ENCODE measurements around the gene ZDHHC12.
A peak's percentile ranks its signal among the peaks of the same experiment; 100 is the strongest.
"Not testable (repeated sequence)": the region's sequence is repeated elsewhere in the genome, so short reads cannot be mapped to it uniquely, and the experiment has no call there.

ZDHHC12 gene

DNA sequence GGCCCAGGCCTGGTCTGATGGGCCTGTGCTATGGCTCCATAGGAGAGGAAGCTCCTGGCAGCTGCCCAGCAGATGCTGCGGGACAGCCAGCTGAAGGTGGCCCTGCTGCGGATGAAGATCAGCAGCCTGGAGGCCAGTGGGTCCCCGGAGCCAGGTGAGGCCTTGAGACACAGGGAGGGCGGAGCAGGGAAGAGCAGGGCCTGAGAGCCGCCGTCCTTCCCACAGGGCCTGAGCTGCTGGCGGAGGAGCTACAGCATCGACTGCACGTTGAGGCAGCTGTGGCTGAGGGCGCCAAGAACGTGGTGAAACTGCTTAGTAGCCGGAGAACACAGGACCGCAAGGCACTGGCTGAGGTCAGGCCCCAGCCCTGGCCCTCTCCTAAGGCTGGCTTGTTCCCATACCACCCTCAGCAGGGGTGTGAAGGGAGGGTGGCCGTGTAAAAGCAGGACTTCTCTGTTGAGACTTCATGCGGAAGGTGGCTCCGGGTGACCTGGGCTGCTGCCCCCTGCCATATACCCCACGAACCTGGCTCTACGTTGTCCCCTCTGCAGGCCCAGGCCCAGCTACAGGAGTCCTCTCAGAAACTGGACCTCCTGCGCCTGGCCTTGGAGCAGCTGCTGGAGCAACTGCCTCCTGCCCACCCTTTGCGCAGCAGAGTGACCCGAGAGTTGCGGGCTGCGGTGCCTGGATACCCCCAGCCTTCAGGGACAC is 17.1 kb downstream of the ZDHHC12 start:
- DNase-seq = no peak

DNA sequence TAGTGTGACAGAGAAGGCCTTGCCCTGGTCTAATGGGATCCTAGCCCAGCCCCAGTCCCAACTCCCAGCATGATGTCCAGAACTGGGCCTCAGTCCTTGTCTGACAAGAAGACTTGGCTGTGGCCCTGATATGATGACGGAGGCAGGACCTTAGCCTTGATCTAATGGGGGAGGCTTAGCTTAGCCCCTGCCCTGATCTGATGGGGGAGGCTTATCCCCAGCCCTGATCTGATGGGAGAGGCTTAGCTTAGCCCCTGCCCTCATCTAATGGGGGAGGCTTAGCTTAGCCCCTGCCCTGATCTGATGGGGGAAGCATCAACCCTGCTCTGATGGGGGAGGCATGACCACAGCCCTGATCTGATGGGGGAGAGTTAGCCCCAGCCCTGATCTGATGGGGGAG is 17.9 kb downstream of the ZDHHC12 start:
- no peak for DNase-seq

DNA sequence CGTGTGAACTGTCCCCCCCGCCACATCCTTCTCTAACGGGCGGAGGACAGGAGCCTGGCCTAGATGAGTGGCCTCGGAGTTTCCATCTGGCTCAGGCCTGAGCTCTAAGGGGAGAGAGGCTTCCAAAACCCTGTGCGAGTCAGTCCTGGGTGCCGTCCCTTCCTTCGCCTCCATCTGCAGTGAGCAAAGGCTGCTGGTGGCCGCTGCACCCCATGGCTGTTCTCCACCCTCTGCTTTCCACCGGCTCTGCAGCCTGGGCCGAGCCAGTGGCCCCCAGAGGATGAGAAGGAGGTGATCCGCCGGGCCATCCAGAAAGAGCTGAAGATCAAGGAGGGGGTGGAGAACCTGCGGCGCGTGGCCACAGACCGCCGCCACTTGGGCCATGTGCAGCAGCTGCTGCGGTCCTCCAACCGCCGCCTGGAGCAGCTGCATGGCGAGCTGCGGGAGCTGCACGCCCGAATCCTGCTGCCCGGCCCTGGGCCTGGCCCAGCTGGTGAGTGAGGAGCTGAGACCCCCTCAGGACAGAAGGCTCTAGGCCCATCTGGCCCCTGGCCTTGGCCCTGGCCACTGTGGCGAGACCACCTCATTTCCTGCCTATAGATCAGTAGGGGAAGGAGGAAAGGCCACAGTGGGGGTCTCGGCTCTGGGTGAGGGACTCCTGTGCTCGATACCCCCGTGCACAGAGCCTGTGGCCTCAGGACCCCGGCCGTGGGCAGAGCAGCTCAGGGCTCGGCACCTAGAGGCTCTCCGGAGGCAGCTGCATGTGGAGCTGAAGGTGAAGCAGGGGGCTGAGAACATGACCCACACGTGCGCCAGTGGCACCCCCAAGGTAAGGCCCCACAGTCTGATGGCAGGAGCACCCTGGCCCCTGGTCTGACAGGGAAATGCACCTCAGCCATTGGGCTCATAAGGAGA is 18.6 kb downstream of the ZDHHC12 start:
- DNase-seq = no peak

DNA sequence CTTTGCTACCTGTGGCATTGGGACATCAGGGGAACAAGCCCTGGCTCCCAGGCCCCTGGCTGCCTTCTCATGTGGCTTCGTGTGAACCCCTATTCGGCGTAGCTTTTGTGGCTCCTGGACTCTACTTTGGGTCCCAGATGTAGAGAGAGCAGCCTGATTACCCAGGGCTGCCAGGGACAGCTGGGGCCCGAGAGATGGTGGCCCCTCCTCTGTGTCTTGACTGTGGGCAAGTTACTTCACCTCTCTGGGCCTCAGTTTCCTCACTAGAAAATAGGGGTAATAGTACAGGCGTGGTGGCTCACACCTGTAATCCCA is 19.6 kb downstream of the ZDHHC12 start:
- no peak for DNase-seq

DNA sequence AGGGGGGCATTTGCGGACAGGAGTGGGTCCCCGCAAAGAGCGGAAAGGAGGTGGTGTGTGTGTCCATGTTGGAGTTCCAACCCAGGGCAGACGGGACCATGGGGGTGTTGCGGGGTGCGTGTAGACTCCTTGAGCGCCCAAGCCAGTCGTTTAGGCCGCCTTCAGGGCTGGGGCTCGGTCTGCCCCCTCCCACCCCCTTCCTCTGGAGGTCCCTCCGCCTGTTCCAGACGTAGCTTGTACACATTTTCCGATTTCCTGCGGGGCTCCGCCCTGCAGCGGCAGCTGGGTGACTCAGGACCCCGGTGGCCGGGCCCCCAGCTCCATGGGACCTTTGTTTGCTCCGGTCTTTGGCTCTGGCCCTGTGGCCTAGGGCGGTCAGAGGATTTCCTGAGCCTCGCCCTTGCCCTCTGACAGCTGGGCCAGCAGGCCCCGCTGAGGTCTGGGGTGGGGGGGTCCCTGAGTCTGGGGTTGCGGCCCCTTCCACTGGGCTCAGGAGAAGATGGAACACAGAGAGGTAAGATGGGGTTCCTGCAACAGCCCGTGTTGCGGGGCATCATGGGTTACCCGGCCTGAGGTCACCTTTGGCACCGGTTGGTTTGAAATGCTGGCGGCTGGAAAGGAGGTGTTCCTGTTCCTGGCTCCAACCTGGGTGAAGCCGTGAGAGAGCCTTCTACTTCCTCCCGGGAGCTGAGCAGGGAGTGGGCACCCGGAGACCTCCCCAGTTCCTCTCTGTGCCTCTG is 20.1 kb downstream of the ZDHHC12 start:
- no peak for DNase-seq

DNA sequence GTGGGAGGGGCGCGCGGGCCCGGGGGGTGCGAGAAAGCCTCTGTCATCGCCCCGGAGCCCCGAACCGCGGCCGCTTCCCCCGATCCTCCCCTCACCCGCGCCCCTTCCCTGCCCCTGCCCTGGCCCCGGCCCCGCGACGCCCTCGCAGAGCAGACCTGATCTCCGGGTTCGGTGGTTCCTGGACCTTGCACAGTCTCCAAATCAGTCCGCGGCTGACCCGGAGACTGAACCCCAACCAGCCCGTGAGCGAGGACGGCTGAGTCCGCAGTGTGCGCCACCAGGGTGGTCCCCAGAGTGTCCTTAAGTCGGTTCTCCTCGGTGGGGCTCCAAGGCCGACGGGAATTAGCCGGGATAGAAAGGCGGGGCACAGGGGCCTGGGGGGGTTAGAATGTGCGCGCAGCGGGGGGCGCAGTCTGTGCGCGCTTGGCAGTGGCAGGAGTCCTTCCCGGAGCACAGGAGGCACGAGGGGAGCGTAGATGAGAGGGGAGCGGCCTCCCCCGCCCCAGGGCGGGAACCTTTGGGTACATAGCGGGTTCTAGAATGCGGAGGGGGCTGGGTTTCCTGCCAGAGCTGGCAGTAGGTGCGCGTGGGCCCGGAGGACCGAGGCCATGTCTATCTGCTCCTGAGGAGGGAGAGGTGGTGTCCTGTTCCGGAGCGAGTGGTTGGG is 20.8 kb downstream of the ZDHHC12 start:
- DNase-seq = peak; percentile 63

DNA sequence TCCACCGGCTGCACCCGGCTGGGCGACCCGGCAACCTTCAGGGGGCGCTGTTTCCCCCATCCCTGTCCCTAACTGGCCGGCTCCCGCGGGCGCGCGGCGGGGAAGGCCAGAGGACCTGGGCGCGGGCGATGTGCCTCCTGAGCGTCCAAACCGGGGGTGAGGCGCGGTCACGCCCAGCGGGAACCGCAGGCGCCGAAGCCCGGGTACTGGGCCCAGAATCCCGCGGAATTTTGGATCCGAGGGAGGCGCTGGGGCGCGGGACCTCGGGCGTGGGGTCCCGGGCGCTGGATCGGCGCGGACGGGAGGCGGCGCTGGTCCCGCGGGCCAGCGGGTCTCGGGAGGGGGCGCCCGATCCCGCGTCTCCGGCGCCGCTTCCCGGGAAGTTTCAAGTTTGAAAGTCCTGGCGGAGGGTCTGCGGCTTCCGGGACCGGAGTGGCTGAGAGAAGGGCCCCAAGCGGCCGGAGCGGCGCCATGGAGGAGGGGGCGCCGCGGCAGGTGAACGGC is 21.4 kb downstream of the ZDHHC12 start, which contains the start of gene PKN3:
Gene PKN3, plus strand, starts transcription at position 59 of the 504 bp plus-strand sequence. Its CDS starts 413 bp downstream, at position 472.
- DNase-seq = peak; percentile 96

DNA sequence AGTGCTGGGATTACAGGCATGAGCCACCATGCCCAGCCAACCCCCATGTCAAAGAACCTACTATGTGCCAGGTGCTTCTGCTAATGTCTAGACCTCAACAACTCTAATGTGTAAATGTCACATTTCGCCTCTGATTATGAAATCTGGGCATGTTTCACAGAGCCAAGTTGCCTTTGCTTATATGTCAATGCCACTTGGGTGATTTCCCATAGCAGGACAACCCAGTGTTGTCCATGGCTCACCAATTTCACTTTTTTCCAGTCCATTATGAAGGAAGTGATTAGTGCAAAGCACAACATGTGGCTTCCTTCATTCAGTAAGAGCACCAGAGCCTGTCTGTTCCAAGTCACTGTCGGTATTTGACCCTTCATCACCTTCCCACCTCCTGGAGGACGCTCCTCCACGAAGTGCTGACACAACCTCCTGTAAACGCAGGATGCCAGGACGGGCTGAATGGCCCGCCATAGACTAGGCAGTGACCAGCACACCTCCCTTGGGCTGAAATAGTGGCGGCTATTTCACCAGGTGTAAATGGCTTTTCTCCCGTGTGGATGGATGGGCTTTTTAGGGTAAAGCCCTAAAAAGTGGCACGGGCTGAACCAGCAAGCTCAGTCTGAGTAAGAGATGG is 22.6 kb downstream of the ZDHHC12 start:
- no peak for DNase-seq

DNA sequence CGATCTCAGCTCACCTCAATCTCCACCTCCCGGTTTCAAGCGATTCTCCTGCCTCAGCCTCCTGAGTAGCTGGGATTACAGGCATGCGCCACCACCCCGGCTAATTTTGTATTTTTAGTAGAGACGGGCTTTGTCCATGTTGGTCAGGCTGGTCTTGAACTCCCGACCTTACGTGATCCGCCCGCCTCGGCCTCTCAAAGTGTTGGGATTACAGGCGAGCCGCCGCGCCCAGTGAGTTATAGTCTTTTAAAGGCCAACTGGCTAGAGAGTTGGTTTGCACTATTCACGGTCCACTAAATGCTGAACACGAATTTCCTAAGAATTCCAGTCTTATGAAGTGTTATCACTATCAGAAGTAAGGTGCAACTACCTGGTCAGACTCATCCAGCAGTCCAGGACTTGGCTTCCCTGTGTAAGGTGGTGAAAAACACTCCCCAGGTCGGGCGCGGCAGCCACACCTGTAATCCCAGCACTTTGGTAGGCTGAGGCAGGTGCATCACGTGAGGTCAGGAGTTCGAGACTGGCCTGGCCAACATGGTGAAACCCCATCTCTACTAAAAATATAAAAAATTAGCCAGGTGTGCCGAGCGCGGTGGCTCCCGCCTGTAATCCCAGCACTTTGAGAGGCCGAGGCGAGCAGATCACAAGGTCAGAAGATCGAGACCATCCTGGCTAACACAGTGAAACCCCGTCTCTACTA is 24.7 kb downstream of the ZDHHC12 start:
- DNase-seq = not testable (repeated sequence)

DNA sequence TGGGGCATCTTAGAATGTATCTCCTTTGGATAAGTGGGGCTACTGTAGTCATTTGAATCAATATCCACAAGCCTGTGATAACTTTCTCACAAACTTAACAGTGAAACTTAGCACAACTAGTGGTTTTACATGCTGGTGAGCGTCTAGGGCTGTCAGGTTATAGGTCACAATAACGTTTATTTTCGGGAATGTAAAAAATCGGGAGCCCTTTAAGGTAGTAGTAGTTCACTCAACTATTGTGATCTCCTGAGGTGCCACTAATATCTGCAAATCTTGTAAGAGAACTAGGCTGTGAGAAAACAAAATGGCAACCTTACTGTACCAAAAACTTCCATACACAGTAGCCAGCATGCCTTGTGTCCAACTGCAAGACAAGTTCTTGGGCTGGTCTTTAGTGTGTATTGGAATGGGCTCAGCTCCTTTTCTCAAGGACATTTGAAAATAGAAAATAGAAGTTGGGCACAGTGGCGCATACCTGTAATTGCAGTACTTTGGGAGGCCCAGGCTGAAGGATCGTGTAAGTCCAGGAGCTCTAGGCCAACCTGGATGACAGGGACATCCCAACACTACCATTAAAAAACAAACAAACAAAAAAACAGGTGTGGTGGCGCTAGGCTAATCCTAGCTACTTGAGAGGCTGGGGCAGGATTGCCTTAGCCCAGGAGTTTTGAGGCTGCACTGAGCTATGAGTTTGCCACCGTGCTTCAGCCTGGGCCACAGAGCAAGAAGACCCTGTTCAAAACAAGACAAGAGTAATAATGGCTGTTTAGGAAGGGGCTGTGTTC is 26.8 kb downstream of the ZDHHC12 start:
- DNase-seq = no peak

DNA sequence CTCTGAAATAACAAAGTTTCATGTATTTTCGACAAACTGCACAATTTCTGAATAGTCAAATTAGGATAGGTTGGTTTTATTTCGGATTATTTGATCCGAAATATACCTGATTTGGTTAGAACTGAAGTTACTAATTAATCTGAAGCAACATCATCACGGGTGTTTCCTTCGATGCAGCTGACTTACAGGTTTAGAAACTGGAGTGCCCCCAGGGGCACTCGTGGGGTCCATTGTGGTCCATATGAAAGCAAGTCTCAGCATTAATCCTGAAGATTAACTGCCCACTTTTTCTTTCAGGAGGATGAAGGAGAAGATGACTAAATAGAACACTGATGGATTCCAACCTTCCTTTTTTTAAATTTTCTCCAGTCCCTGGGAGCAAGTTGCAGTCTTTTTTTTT is 29.6 kb downstream of the ZDHHC12 start:
- DNase-seq = no peak

DNA sequence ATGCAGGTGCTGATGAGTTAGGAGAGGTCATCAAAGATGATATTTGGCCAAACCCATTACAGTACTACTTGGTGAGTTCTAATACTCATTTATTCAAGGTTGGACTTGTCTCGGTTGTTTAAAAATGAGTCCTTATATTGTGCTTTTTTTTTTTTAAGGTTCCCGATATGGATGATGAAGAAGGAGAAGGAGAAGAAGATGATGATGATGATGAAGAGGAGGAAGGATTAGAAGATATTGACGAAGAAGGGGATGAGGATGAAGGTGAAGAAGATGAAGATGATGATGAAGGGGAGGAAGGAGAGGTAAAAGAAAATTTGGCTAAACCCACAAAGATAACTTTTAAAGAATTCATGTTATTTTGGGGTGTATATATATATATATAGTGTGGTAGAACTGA is 30.2 kb downstream of the ZDHHC12 start:
- not testable (repeated sequence) for DNase-seq

DNA sequence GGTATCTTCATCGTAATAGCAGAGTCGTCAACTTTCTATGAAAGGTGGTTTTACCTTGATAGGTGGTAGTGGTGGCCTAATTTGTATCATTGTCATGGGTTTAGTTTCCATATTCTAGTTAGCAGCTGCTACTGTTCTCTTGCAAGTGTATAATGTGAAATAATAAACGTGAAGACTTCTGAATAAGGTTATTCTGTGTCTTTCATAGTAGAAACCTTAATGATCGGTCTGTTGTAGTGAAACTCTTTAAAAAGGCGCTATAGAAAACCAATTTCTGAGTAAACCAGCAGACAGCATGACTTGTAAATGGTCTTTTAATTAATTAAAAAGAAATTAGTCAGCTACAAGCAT is 33.3 kb downstream of the ZDHHC12 start:
- DNase-seq = no peak

DNA sequence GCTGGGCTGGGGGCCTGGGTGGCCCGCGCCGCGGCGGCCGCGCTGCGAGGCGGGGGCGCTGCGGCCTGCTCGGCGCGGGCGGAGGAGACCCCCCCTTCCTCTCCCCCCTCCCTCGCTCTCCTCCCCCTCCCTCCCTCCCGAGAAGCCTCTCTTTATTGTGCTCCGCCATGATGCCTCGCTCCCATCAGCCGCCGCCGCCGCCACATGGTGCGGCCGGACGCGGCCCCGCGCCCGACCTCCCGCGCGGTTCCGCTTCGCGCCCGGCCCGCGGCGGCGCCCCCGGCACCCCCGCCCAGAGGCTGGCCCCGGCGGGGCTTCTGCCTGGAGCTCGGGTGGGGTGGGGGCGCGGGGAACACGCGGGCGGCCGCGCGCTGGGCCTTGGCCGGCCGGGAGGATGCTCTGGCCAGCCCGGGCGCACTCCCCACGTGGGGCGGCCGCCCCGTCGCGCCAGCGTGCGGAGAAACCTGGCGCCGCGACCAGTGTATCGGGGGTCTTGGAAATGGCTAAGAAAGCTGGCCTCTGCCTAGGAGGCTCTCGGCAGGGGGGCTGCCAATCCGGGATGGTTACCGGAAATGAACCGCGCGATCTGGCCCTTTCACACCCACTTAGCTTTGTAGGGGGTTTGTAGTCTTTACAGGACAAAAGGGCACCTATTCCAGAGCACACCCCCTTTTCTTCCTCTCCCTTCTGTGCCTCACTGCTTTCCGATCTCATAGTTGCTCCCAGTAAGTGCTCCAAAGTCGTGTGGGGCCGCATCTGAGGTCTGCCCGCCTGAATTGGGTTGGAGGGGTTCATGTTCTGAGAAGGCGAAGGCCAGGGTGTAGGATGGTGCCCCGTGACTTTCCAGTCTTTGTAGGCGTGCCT is 33.9 kb downstream of the ZDHHC12 start:
- DNase-seq = peak; percentile 53

DNA sequence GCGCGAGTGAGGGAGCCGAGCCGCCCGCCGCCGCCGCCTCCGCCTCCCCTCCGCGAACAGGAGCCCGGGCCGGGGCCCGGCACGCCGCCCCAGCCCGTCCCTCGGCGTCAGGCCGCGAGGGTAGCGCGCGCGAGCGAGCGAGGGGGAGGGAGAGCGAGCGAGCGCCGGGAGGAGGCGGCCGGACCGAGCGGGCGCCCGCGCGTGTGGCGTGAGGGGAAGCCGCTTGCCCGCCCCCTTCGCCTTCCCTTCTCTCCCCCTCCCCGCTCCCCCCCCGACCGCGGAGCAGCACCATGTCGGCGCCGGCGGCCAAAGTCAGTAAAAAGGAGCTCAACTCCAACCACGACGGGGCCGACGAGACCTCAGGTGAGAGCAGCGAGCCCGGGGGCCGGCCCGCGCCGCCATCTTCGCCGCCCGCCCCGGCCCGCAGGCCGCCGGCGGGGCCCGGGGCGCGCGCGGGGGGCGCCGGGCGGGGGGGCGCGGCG is 34.6 kb downstream of the ZDHHC12 start:
- DNase-seq = no peak

DNA sequence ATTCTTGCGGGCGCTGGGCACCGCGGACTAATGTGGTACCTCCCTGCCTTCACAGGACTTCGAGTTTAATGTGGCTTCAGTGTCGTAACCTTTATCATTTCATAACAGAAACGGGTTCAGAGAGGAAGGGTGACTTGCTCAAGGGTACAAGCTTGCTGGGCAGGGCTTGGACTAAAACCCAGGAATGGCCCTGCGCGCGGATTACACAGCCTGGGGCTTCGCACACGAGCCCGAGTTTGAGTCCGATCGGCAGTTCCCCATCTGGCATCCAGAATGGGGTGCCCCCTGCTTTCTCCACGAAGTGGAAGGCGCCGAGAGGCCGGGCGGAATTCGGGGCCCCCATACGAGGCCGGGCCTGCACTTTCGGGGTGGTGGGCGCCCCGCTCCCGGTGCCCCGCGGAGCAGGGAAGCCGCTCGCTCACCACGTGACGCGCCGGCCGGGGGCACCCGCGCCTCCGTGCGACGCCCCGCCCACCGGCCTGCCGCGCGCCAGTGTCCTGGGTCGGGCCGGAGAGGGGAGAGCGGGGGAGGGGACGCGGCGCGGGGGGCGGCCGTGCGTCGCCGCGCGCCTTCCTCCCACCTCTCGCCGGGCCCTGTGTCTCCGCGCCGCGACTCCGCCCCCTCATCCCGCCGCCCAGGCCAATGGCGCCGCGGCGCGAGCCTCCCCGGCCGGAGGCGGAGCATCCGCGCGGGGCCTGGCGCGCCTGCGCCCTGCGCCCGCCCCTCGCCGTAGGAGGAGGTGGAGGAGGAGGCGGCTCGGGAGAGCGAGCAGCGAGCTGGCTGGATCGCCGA is 35.2 kb downstream of the ZDHHC12 start, which contains the start of gene SET:
Gene SET, plus strand, starts transcription at position 722 of the 792 bp plus-strand sequence. CDS start 361 bp downstream, outside the sequence.
- DNase-seq = peak; percentile 88

DNA sequence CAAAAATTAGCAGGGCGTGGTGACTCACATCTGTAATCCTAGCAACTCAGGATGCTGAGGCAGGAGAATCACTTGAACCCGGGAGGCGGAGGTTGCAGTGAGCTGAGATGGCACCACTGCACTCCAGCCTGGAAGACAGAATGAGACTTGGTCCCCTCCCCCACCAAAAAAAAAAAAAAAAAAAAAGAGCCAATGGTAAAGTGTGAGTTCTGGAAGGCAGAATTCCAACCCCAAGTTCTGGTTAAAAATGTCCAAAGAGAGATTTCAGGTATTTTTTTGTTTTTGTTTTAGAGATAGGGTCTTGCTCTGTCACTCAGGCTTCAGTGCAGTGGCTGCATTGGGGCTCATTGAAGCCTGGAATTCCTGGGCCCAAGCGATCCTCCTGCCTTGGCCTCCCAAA is 36.5 kb downstream of the ZDHHC12 start:
- DNase-seq = no peak

DNA sequence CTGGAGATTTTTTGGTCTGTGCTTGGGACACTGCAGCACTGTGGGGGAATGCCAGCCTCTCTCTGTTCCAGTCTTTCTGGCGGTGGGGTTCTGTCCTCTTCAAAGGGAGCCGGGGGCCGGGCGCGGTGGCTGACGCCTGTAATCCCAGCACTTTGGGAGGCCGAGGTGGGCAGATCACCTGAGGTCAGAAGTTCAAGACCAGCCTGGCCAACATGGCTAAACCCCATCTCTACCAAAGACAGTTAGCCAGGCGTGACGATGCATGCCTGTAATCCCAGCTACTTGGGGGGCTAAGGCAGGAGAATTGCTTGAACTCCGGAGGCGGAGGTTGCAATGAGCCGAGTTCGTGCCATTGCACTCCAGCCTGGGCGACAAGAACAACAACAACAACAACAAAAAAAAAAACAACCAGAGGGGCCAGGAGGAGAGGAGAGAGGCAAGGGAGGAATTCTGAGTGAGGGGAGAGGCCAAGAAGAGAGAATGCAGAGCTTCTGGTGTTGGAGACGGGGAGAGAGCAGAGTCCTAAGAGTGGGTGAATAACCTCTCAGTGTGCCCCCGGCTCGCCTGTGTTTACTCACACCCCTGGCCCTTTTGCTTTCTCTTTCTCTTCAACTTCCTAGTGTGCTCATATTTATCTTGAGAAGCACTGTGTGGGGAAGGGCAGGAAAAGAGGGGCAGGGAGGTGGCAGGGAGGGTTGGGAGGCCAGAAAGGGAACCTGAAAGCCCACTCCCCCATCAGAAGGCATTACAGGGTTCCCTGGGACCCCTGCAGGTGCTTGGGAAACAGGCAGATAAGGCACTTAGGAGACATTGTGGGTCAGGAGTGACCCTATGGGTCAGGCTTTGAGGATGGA is 38.1 kb downstream of the ZDHHC12 start:
- DNase-seq = no peak
